Melanocyte of skin (primary cell): ENCODE results near the gene FAM199X. TPM values are rescaled to one million over a fixed set of nuclear protein-coding genes. Genes with fewer than 3 reads are reported as not detected.

Experiments used
- total RNA-seq, 2 donors: library from RNA; depleted of rRNA; stranded (reverse); fragments of >200 nt; gene quantifications; 2 replicates each; pipeline ENCODE4 v1.2.3, GENCODE V29; 2012

FAM199X gene
- total RNA-seq: 10 to 100 TPM; 23.1 to 26.6 TPM

GRCh38 chrX:104165894-104166734, at the start of gene FAM199X:
TSS of gene FAM199X (plus strand) at chrX:104166453. CDS start at chrX:104166786, 333 bp downstream.

GRCh38 chrX:104156630-104157529, 9.4 kb upstream of the FAM199X start, which contains the start of gene SLC25A53:
TSS of gene SLC25A53 (minus strand) at chrX:104157009. CDS start at chrX:104105257, 51,752 bp downstream.

Other genes starting within 250 kb of the FAM199X start
- gene TMSB15B, start 203.8 kb upstream of the FAM199X start, total RNA-seq: 1 to 10 TPM; 2.3 to 5.2 TPM
- not detected for gene H2BW1, start 152.7 kb upstream of the FAM199X start, total RNA-seq
- not detected for gene H2BW2, start 126.5 kb upstream of the FAM199X start, total RNA-seq
- 1 to 10 TPM; 3.4 to 4.3 TPM for gene TMSB15C, start 90.2 kb upstream of the FAM199X start, total RNA-seq
- gene ZCCHC18, start 53.9 kb upstream of the FAM199X start, total RNA-seq: under 1 TPM; under 0.01 to 0.69 TPM
- gene SLC25A53, start 9.4 kb upstream of the FAM199X start, total RNA-seq: 1 to 10 TPM; 6.5 to 6.7 TPM
- gene ESX1, start 88.5 kb downstream of the FAM199X start, total RNA-seq: not detected